GM12878 (cell line): Measurements from ENCODE around the gene DPY19L3. TPM values are rescaled to one million over a fixed set of nuclear protein-coding genes. Genes with fewer than 3 reads are reported as not detected.

Experiments
- ATAC-seq: fragments of 200-7000 bp; cut with Tn5 transposase; 3 replicates; pipeline ENCODE4 v1.9.1; 2020; ENCODE audit warnings: mild to moderate bottlenecking, moderate library complexity
- BruUV-seq: library from RNA; stranded (reverse); fragments of 400-500 nt; replicated peaks from 2 replicates; lab custom pipeline; 2021; lab: Mats Ljungman, UMichigan
- CTCF ChIA-PET: fragments of 300-600 bp; sonication (Branson Sonifier 250); formaldehyde crosslinking; extraction: SDS; loops from one replicate; lab custom pipeline; 2021; ENCODE audit warnings: inconsistent platforms; lab: Yijun Ruan, JAX
- POLR2A ChIA-PET: fragments of 350-600 bp; formaldehyde crosslinking; extraction: SDS; loops from one replicate; lab custom pipeline; 2021; ENCODE audit warnings: inconsistent platforms; lab: Charles Lee
- RAD21 ChIA-PET: fragments of 300-600 bp; sonication (Branson Sonifier 250); formaldehyde crosslinking; loops from one replicate; lab custom pipeline; 2023; ENCODE audit warnings: antibody characterized with exemption; ENCODE audit not compliant: unreplicated experiment; lab: Charles Lee
- SMC1A ChIA-PET: fragments of 300-600 bp; sonication (Branson Sonifier 250); formaldehyde crosslinking; loops from one replicate; lab custom pipeline; 2023; ENCODE audit not compliant: unreplicated experiment, uncharacterized antibody; lab: Charles Lee
- DNase-seq: peaks from one replicate; pipeline ENCODE4 v3.0.0-alpha.2; 2011; ENCODE audit warnings: low read depth, low spot score
- FAIRE-seq: peaks from 3 replicates; lab custom pipeline; 2011; peaks lifted over from hg19 to GRCh38; lab: Jason Lieb, UNC
- H2AFZ ChIP-seq: 2 replicates; pipeline ENCODE4 v1.6.0; 2011; ENCODE audit warnings: low read depth, low read length, control low read depth; ENCODE audit not compliant: control insufficient read depth
- H3K27ac ChIP-seq: 2 replicates; pipeline ENCODE4 v1.5.1; 2011; ENCODE audit warnings: control low read depth; ENCODE audit not compliant: control insufficient read depth, insufficient read depth
- H3K27me3 ChIP-seq, 2 experiments: replicated peaks in 1 of 2; 2 replicates each; pipeline versions ENCODE4 v1.6.0 to v1.6.1; 2011; ENCODE audit warnings: low read length in 1 of 2; ENCODE audit not compliant: control insufficient read depth in 2 of 2, insufficient read depth in 2 of 2
- H3K36me3 ChIP-seq, 2 experiments: 2 replicates each; pipeline ENCODE4 v1.5.1; 2011; ENCODE audit warnings: low read length in 1 of 2; ENCODE audit not compliant: control insufficient read depth in 2 of 2, insufficient read depth in 2 of 2
- H3K4me1 ChIP-seq: 2 replicates; pipeline ENCODE4 v1.6.1; 2011; ENCODE audit warnings: mild to moderate bottlenecking, low read length, moderate library complexity, mixed read lengths; ENCODE audit not compliant: control insufficient read depth, insufficient read depth
- H3K4me2 ChIP-seq: 2 replicates; pipeline ENCODE4 v1.6.0; 2011; ENCODE audit warnings: control low read depth; ENCODE audit not compliant: control insufficient read depth, insufficient read depth
- H3K4me3 ChIP-seq: fragments of 200-600 bp; sonication (generic); 2 replicates; pipeline ENCODE4 v1.5.1; 2016
- H3K79me2 ChIP-seq: 2 replicates; pipeline ENCODE4 v1.6.0; 2011; ENCODE audit warnings: low read length; ENCODE audit not compliant: control insufficient read depth, insufficient read depth
- H3K9ac ChIP-seq: 2 replicates; pipeline ENCODE4 v1.8.0; 2011; ENCODE audit warnings: low read length, control low read depth, mixed read lengths; ENCODE audit not compliant: control insufficient read depth, insufficient read depth
- H3K9me3 ChIP-seq: replicated peaks from 3 replicates; pipeline ENCODE4 v1.5.1; 2011; ENCODE audit warnings: mild to moderate bottlenecking, low read length; ENCODE audit not compliant: control insufficient read depth, insufficient read depth
- H4K20me1 ChIP-seq: 2 replicates; pipeline ENCODE4 v1.6.0; 2011; ENCODE audit not compliant: control insufficient read depth, insufficient read depth
- BHLHE40 ChIP-seq, 2 experiments: fragments of 450-650 bp in 1 of 2; IDR thresholded peaks; 2 replicates each; pipeline ENCODE4 v1.6.1; 2011 to 2017; ENCODE audit warnings: low read depth in 2 of 2, borderline replicate concordance in 1 of 2, improper control_type of control experiment in 1 of 2, low read length in 1 of 2, mild to moderate bottlenecking in 1 of 2
- EGR1 ChIP-seq, 2 experiments: IDR thresholded peaks; 1 replicate in 1 of 2; 2 replicates in 1 of 2; pipeline ENCODE4 v1.6.1; 2011 to 2012; ENCODE audit warnings: low read depth in 2 of 2, low read length in 2 of 2, borderline replicate concordance in 1 of 2, mild to moderate bottlenecking in 1 of 2, moderate library complexity in 1 of 2
- IKZF2 ChIP-seq, 2 experiments: fragments of 450-650 bp; IDR thresholded peaks; 2 replicates each; pipeline ENCODE4 v1.6.1; 2017; ENCODE audit warnings: mild to moderate bottlenecking in 2 of 2, moderate library complexity in 2 of 2
- LARP7 ChIP-seq: fragments of 450-650 bp; IDR thresholded peaks from 2 replicates; pipeline ENCODE4 v1.6.1; 2017; ENCODE audit warnings: mild to moderate bottlenecking
- NFIC ChIP-seq: IDR thresholded peaks from 2 replicates; pipeline ENCODE4 v1.6.1; 2012; ENCODE audit warnings: low read depth, mild to moderate bottlenecking, inconsistent platforms, low read length, moderate library complexity
- RCOR1 ChIP-seq: conservative IDR thresholded peaks from 2 replicates; pipeline ENCODE4 v1.6.1; 2012; ENCODE audit warnings: low read depth, low read length, improper control_type of control experiment
- RFX5 ChIP-seq: IDR thresholded peaks from 2 replicates; pipeline ENCODE4 v1.6.1; 2011; ENCODE audit warnings: low read depth, low read length, improper control_type of control experiment
- SREBF1 ChIP-seq: IDR thresholded peaks from 2 replicates; pipeline ENCODE4 v1.6.1; 2012; ENCODE audit warnings: mild to moderate bottlenecking, low read length
- STAT3 ChIP-seq: IDR thresholded peaks from 2 replicates; pipeline ENCODE4 v1.6.1; 2011; ENCODE audit warnings: low read depth, low read length, improper control_type of control experiment
- ZNF217 ChIP-seq: fragments of 450-650 bp; IDR thresholded peaks from 2 replicates; pipeline ENCODE4 v1.6.1; 2017; ENCODE audit warnings: antibody characterized with exemption, mild to moderate bottlenecking
- WGBS: methylation state at CpG from one replicate; pipeline ENCODE4 v1.1.6; 2016; ENCODE audit warnings: low lambda C conversion rate; ENCODE audit not compliant: insufficient replicate concordance, insufficient coverage; ENCODE audit errors: missing lambda C conversion rate; 5-methylcytosine and 5-hydroxymethylcytosine counted together
- in situ Hi-C: fragments of 300-500 bp; cut with MboI; formaldehyde crosslinking; loops from 9 replicates; pipeline ENCODE4 v1.14.3; 2018; ENCODE audit warnings: mixed read lengths
- intact Hi-C: fragments of 100-400 bp; cut with micrococcal nuclease; formaldehyde crosslinking; loops from one replicate; pipeline ENCODE4 v1.14.2; 2022; ENCODE audit not compliant: unreplicated experiment
- polyA plus RNA-seq, 11 experiments: library from polyadenylated mRNA; depleted of rRNA in 4 of 11; unstranded in 6 of 11; stranded (reverse) in 5 of 11; fragments of >200 nt; fragmentation: Nextera tagmentation in 4 of 11; fragmentation: Illumina TruSeq in 1 of 11; extraction: Ambion mirVana in 4 of 11; extraction: Trizol in 1 of 11; gene quantifications; 1 replicate in 1 of 11; 2 replicates in 10 of 11; pipeline versions ENCODE4 v1.2.1 to v1.2.3, GENCODE V29; 2011 to 2016; ENCODE audit warnings: inconsistent platforms in 2 of 11, missing spikeins in 2 of 11, low read depth in 1 of 11
- total RNA-seq, 4 experiments: library from RNA; depleted of rRNA in 3 of 4; stranded (reverse); fragments of >200 nt in 3 of 4; fragmentation: Illumina TruSeq in 1 of 4; extraction: Trizol in 1 of 4; gene quantifications; 2 replicates each; pipeline versions ENCODE4 v1.2.1 to v1.2.3, GENCODE V29; 2013 to 2021
- TF ChIP-seq, protein P1 (sequence below): fragments of 450-650 bp; IDR thresholded peaks from 2 replicates; pipeline ENCODE4 v1.6.1; 2016; ENCODE audit warnings: mild to moderate bottlenecking
- TF ChIP-seq, protein P2 (sequence below): IDR thresholded peaks from 2 replicates; pipeline ENCODE4 v1.6.1; 2012; ENCODE audit warnings: low read depth, low read length, improper control_type of control experiment
- TF ChIP-seq, protein P3 (sequence below): IDR thresholded peaks from 2 replicates; pipeline ENCODE4 v1.6.1; 2011; ENCODE audit warnings: low read depth, mild to moderate bottlenecking, low read length, moderate library complexity, borderline replicate concordance; ENCODE audit errors: extremely low read depth

The DPY19L3 gene
- total and polyA plus RNA-seq, 10 of the 15 experiments (the other 5 are each of a cell fraction or from before 2014, with no cell fraction given), result 2.5 to 30.2 (median 13.7) TPM

DNA sequence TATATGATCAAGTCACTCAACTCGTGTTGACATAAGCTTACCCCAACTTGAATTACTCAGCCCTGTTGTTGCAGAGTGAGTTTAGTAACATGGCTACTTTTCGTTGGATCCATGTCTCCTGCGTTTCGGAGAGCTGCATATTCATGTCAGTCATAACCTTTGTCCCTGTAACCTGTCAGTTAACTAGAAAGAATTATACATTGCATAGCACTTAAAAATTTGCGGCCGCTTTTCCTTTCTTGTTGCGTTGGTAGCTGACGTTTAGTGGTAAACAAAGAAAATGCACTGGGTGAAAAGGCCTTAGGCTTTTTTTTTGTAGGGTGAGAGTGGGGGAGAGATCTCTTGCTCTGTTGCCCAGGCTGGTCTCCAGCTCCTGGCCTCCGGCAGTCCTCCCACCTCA, 46.0 kb upstream of the DPY19L3 start:
- in situ Hi-C loops, result no loop called here
- Histone ChIP-seq H4K20me1 (no peaks in the 10 kb centered on the region), H3K4me2 (no peak overlapping the region), H3K9ac (no peak overlapping the region), H3K4me1 (no peaks in the 10 kb centered on the region), H3K27me3 (no peaks in the 10 kb centered on the region), H3K36me3 (peaks cover 6 to 33% of the 10 kb centered on the region in 2 experiments; a peak in 3 of 4 replicates), H3K27ac (no peak overlapping the region), H2AFZ (no peak overlapping the region), H3K9me3 (no peaks in the 10 kb centered on the region; the same call in 2 of the 3 replicates), H3K79me2 (peaks cover under 1% of the 10 kb centered on the region), H3K4me3 (no peak overlapping the region)
- TF ChIP-seq LARP7, result no peak
- TF ChIP-seq, protein P1, sequence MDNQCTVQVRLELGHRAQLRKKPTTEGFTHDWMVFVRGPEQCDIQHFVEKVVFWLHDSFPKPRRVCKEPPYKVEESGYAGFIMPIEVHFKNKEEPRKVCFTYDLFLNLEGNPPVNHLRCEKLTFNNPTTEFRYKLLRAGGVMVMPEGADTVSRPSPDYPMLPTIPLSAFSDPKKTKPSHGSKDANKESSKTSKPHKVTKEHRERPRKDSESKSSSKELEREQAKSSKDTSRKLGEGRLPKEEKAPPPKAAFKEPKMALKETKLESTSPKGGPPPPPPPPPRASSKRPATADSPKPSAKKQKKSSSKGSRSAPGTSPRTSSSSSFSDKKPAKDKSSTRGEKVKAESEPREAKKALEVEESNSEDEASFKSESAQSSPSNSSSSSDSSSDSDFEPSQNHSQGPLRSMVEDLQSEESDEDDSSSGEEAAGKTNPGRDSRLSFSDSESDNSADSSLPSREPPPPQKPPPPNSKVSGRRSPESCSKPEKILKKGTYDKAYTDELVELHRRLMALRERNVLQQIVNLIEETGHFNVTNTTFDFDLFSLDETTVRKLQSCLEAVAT, result no peak
- TF ChIP-seq RCOR1, result no peak
- WGBS, result 94% methylated on average over 9 of the region's 9 CpGs
- ChIA-PET SMC1A (interaction anchor here (0.6 to 1.1 kb wide), 2 partner anchors 9 to 10 kb away, joined by 3 read pairs; no protein-coding TSS in a partner anchor), RAD21 (no interaction called here), CTCF (interaction anchor here (1.1 to 3.7 kb wide), 3 partner anchors 8 to 21 kb away, joined by 3 to 15 read pairs (median 3); no protein-coding TSS in a partner anchor), POLR2A (interaction anchor here (0.6 kb wide), 1 partner anchor 616 kb away, joined by 3 read pairs; no protein-coding TSS in a partner anchor)
- ATAC-seq (no peak), DNase-seq (no peak), FAIRE-seq (no peak)
- BruUV-seq, result no TSS peak
- intact Hi-C loops, result no loop called here

DNA sequence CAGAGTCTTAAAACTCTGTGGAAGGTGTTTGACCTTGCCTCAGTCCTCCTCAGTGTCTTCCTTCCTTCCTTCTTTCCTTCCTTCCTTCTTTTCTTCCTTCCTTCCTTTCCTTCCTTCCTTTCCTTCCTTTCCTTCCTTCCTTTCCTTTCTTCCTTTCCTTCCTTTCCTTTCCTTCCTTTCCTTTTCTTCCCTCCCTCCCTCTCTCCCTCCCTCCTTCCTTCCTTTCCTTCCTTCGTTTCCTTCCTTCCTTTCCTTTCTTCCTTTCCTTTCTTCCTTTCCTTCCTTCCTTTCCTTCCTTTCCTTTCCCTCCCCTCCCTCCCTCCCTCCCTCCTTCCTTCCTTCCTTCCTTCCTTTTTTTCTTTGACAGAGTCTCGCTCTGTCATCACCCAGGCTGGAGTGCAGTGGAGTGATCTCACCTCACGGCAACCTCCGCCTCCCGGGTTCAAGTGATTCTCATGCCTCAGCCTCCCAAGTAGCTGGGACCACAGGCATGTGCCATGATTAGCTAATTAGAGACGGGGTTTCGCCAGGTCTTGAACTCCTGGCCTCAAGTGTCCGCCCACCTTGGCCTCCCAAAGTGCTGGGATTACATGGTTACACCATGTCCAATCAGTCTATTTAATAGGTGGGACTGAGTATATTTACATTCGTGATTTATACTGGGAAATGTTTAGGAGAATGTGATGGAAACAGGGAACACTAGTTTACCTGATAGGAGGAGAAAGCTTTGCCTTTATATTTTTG, 43.8 kb upstream of the DPY19L3 start:
- CTCF ChIA-PET, result no interaction called here
- ATAC-seq (no peak), FAIRE-seq (no peak), DNase-seq (no peak)
- H3K4me3 ChIP-seq, result no peak overlapping the region
- RAD21 ChIA-PET, result no interaction called here
- peaks cover 5% of the 10 kb centered on the region for H3K79me2 ChIP-seq
- H3K9ac ChIP-seq, result no peak overlapping the region
- peaks cover 3 to 38% of the 10 kb centered on the region in 2 experiments; a peak in 3 of 4 replicates for H3K36me3 ChIP-seq
- no peaks in the 10 kb centered on the region for H3K4me1 ChIP-seq
- 89% methylated on average over 7 of the region's 9 CpGs for WGBS
- no peaks in the 10 kb centered on the region for H4K20me1 ChIP-seq
- H3K9me3 ChIP-seq, result no peaks in the 10 kb centered on the region
- SMC1A ChIA-PET, result interaction anchor here (0.6 kb wide), 1 partner anchor 17 kb away, joined by 3 read pairs; no protein-coding TSS in a partner anchor
- intact Hi-C loops, result no loop called here
- H2AFZ ChIP-seq, result no peak overlapping the region
- no TSS peak for BruUV-seq
- H3K4me2 ChIP-seq, result no peak overlapping the region
- no peak overlapping the region for H3K27ac ChIP-seq
- H3K27me3 ChIP-seq, result no peaks in the 10 kb centered on the region
- POLR2A ChIA-PET, result interaction anchor here (0.6 kb wide), 1 partner anchor 818 kb away, joined by 3 read pairs; no protein-coding TSS in a partner anchor
- in situ Hi-C loops, result no loop called here
- TF ChIP-seq IKZF2 (IDR thresholded peaks at IDR 0.05), result no peak
- TF ChIP-seq RFX5, result no peak
- no peak for TF ChIP-seq STAT3
- no peak for TF ChIP-seq BHLHE40 (IDR thresholded peaks at IDR 0.05; ENCODE audit: borderline replicate concordance in 1 of 2, low read depth in 2 of 2, low read length in 1 of 2)
- TF ChIP-seq, protein P2, sequence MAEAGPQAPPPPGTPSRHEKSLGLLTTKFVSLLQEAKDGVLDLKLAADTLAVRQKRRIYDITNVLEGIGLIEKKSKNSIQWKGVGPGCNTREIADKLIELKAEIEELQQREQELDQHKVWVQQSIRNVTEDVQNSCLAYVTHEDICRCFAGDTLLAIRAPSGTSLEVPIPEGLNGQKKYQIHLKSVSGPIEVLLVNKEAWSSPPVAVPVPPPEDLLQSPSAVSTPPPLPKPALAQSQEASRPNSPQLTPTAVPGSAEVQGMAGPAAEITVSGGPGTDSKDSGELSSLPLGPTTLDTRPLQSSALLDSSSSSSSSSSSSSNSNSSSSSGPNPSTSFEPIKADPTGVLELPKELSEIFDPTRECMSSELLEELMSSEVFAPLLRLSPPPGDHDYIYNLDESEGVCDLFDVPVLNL, result no peak
- TF ChIP-seq SREBF1, result no peak
- no peak for TF ChIP-seq EGR1 (IDR thresholded peaks at IDR 0.05; ENCODE audit: borderline replicate concordance in 1 of 2, low read depth in 2 of 2, low read length in 2 of 2)
- no peak for TF ChIP-seq NFIC
- no peak for TF ChIP-seq ZNF217
- TF ChIP-seq, protein P3, sequence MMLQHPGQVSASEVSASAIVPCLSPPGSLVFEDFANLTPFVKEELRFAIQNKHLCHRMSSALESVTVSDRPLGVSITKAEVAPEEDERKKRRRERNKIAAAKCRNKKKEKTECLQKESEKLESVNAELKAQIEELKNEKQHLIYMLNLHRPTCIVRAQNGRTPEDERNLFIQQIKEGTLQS, result no peak
